PC-3 (cell line): Measurements from ENCODE around the gene RNF19B. TPM values are rescaled to one million over a fixed set of nuclear protein-coding genes. Genes with fewer than 3 reads are reported as not detected.

Experiments used
- ATAC-seq: fragments of 200-7000 bp; cut with Tn5 transposase; 2 replicates; pipeline ENCODE4 v1.9.1; 2020; ENCODE audit warnings: mild to moderate bottlenecking, moderate library complexity
- BruUV-seq: library from RNA; stranded (reverse); fragments of 400-500 nt; replicated peaks from 2 replicates; lab custom pipeline; 2021; lab: Mats Ljungman, UMichigan
- CTCF ChIA-PET: fragments of 300-600 bp; sonication (Branson Sonifier 250); formaldehyde crosslinking; loops from one replicate; lab custom pipeline; 2022; ENCODE audit warnings: antibody characterized with exemption; lab: Charles Lee
- POLR2A ChIA-PET: fragments of 300-600 bp; sonication (Branson Sonifier 250); formaldehyde crosslinking; loops from one replicate; lab custom pipeline; 2022; ENCODE audit warnings: antibody characterized with exemption; ENCODE audit not compliant: unreplicated experiment; lab: Charles Lee
- DNase-seq: peaks from one replicate; pipeline ENCODE4 v3.0.0-alpha.2; 2015
- H2AFZ ChIP-seq: fragments of 300-600 bp; sonication (generic); 2 replicates; pipeline ENCODE4 v1.6.0; 2016; ENCODE audit warnings: antibody characterized with exemption, low read length
- H3F3A ChIP-seq: fragments of 300-600 bp; sonication (generic); one replicate; pipeline ENCODE4 v1.6.0; 2017; ENCODE audit warnings: antibody characterized with exemption, low read length, control low read depth, mild to moderate bottlenecking; ENCODE audit not compliant: unreplicated experiment
- H3K27ac ChIP-seq: fragments of 300-600 bp; sonication (generic); 2 replicates; pipeline ENCODE4 v1.5.1; 2016; ENCODE audit warnings: mild to moderate bottlenecking, low read length
- H3K27me3 ChIP-seq: fragments of 300-600 bp; sonication (generic); 2 replicates; pipeline ENCODE4 v1.6.1; 2016; ENCODE audit warnings: low read length, mixed read lengths
- H3K36me3 ChIP-seq: fragments of 300-600 bp; sonication (generic); 2 replicates; pipeline ENCODE4 v1.6.1; 2016; ENCODE audit warnings: low read depth, mixed run types, low read length, mixed read lengths
- H3K4me1 ChIP-seq: fragments of 300-600 bp; sonication (generic); 2 replicates; pipeline ENCODE4 v1.5.1; 2016; ENCODE audit warnings: low read length; ENCODE audit not compliant: insufficient read depth
- H3K4me2 ChIP-seq: fragments of 300-600 bp; sonication (generic); 2 replicates; pipeline ENCODE4 v1.6.0; 2016; ENCODE audit warnings: low read length
- H3K4me3 ChIP-seq: fragments of 300-600 bp; sonication (generic); 2 replicates; pipeline ENCODE4 v1.5.1; 2016; ENCODE audit warnings: mild to moderate bottlenecking, low read length, mixed read lengths
- H3K79me2 ChIP-seq: fragments of 300-600 bp; sonication (generic); 2 replicates; pipeline ENCODE4 v1.6.1; 2017; ENCODE audit warnings: low read length, mixed read lengths
- H3K9ac ChIP-seq: fragments of 300-600 bp; sonication (generic); 2 replicates; pipeline ENCODE4 v1.6.0; 2016; ENCODE audit warnings: mild to moderate bottlenecking, low read length
- H3K9me2 ChIP-seq: fragments of 300-600 bp; sonication (generic); replicated peaks from 2 replicates; pipeline ENCODE4 v1.6.1; 2016; ENCODE audit warnings: mixed run types, low read length, mixed read lengths
- H3K9me3 ChIP-seq: fragments of 300-600 bp; sonication (generic); 2 replicates; pipeline ENCODE4 v1.6.1; 2016; ENCODE audit warnings: low read length, mixed read lengths
- H4K20me1 ChIP-seq: fragments of 300-600 bp; sonication (generic); 2 replicates; pipeline ENCODE4 v1.6.1; 2016; ENCODE audit warnings: low read length, mixed read lengths
- EZH2 ChIP-seq: fragments of 300-600 bp; sonication (generic); IDR thresholded peaks from one replicate; pipeline ENCODE4 v1.6.1; 2017; ENCODE audit warnings: antibody characterized with exemption, mild to moderate bottlenecking, low read length; ENCODE audit not compliant: unreplicated experiment
- EZH2phosphoT487 ChIP-seq: fragments of 300-600 bp; sonication (generic); IDR thresholded peaks from 2 replicates; pipeline ENCODE4 v1.6.1; 2018; ENCODE audit warnings: mild to moderate bottlenecking, antibody characterized with exemption, low read length, borderline replicate concordance
- intact Hi-C: fragments of 100-400 bp; cut with micrococcal nuclease; formaldehyde crosslinking; loops from 2 replicates; pipeline ENCODE4 v1.9.0; 2023
- total RNA-seq: library from RNA; depleted of rRNA; stranded (reverse); fragments of >200 nt; gene quantifications from 2 replicates; pipeline ENCODE4 v1.2.3, GENCODE V29; 2014
- TF ChIP-seq, protein P1 (sequence below): fragments of 300-600 bp; sonication (generic); conservative IDR thresholded peaks from 2 replicates; pipeline ENCODE4 v1.5.1; 2017; ENCODE audit warnings: antibody characterized with exemption, low read depth, mild to moderate bottlenecking, low read length

The RNF19B gene
- total RNA-seq, 1 experiment from 2014 or later, result 17.9 TPM

DNA sequence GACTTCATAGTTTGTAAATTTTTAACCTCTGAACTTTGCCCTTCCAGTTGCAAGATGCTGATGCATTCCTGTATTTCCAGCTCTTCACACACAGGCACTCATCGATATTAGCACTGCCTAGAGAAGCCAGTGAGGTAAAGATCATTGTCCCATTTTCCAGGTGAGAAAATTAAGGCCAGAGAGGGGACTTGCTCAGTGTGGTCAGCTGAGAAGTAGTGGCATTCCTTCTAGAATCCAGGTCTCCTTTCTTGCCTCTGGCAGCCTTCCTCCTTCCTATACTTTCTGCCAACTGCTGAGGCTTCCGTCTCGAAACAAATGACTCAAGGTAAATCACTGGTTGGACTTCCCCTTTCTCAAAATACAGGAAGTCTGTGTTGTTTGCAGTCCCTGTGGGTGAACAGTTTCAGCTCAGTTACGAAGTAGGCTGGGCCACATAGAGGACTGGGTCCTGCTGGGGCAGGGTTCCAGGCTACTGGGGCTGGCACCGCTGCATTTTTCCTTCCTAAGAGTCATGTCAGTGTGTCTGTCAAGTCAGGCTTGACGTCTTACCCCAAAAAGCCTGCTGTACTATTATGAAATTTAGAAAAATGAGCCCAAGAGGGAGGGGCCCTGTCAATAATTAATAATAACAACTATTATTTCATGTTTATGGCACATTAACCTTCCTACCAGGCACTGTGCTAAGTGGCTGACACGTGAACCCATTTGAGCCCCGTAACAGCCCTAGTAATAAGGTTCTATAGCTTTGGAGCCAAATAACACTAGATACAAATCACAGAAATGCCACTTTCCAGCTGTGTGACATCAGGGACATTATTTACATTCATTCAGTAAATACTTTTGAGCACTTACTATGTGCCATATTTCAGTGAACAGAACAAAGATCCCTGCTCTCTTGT is 16.6 kb upstream of the RNF19B start:
- ChIA-PET CTCF (interaction anchor here (0.5 to 0.9 kb wide), 4 partner anchors 15 to 69 kb away, joined by 3 read pairs; no protein-coding TSS in a partner anchor), POLR2A (interaction anchor here (0.6 to 0.9 kb wide), 5 partner anchors 11 to 28 kb away, joined by 3 to 20 read pairs (median 4); partner anchors contain the start of gene RNF19B)
- no peaks in the 10 kb centered on the region for H3K27me3 ChIP-seq
- no peaks in the 10 kb centered on the region for H3K36me3 ChIP-seq
- no peaks in the 10 kb centered on the region for H4K20me1 ChIP-seq
- H3K9ac ChIP-seq, result peak overlapping the region; percentile 64
- ATAC-seq, result peak; percentile 99
- no peaks in the 10 kb centered on the region for H3K9me3 ChIP-seq
- no peaks in the 10 kb centered on the region for H3K79me2 ChIP-seq
- peak overlapping the region; percentile 20; the same call in 1 of the 2 replicates for H3K4me3 ChIP-seq
- no peaks in the 10 kb centered on the region for H3K9me2 ChIP-seq
- peak overlapping the region; percentile 93 for H3K27ac ChIP-seq
- BruUV-seq, result TSS peak; percentile 100
- DNase-seq, result peak; percentile 96
- TF ChIP-seq, protein P1, sequence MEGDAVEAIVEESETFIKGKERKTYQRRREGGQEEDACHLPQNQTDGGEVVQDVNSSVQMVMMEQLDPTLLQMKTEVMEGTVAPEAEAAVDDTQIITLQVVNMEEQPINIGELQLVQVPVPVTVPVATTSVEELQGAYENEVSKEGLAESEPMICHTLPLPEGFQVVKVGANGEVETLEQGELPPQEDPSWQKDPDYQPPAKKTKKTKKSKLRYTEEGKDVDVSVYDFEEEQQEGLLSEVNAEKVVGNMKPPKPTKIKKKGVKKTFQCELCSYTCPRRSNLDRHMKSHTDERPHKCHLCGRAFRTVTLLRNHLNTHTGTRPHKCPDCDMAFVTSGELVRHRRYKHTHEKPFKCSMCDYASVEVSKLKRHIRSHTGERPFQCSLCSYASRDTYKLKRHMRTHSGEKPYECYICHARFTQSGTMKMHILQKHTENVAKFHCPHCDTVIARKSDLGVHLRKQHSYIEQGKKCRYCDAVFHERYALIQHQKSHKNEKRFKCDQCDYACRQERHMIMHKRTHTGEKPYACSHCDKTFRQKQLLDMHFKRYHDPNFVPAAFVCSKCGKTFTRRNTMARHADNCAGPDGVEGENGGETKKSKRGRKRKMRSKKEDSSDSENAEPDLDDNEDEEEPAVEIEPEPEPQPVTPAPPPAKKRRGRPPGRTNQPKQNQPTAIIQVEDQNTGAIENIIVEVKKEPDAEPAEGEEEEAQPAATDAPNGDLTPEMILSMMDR, result no peak
- TF ChIP-seq EZH2phosphoT487 (no peak), EZH2 (no peak)
- no peaks in the 10 kb centered on the region for H3F3A ChIP-seq
- no peak overlapping the region for H2AFZ ChIP-seq
- intact Hi-C loops, result loop anchor here (1.0 to 2.0 kb wide), 4 partner anchors 8 to 28 kb away; partner anchors contain the start of gene RNF19B
- H3K4me2 ChIP-seq, result peak overlapping the region; percentile 69
- H3K4me1 ChIP-seq, result peaks cover 17% of the 10 kb centered on the region

GRCh38 chr1:32980080-32980479 is 15.5 kb upstream of the RNF19B start:
- H3K79me2 ChIP-seq, result no peaks in the 10 kb centered on the region
- no peak overlapping the region for H3K4me2 ChIP-seq
- TF ChIP-seq EZH2, result no peak
- TF ChIP-seq, protein P1, result no peak
- TF ChIP-seq EZH2phosphoT487, result no peak
- H3K4me3 ChIP-seq, result no peak overlapping the region
- ATAC-seq (no peak), DNase-seq (no peak)
- H3K36me3 ChIP-seq, result no peaks in the 10 kb centered on the region
- H3F3A ChIP-seq, result no peaks in the 10 kb centered on the region
- no TSS peak for BruUV-seq
- H3K9me3 ChIP-seq, result no peaks in the 10 kb centered on the region
- intact Hi-C loops, result loop anchor here (2.0 kb wide), 1 partner anchor 15 kb away; the partner anchor contains the start of gene RNF19B
- ChIA-PET CTCF (no interaction called here), POLR2A (no interaction called here)
- no peak overlapping the region for H3K9ac ChIP-seq
- H3K4me1 ChIP-seq, result peaks cover 17% of the 10 kb centered on the region
- H3K27ac ChIP-seq, result no peak overlapping the region
- no peak overlapping the region for H2AFZ ChIP-seq
- no peaks in the 10 kb centered on the region for H3K27me3 ChIP-seq
- no peaks in the 10 kb centered on the region for H3K9me2 ChIP-seq
- H4K20me1 ChIP-seq, result no peaks in the 10 kb centered on the region

DNA sequence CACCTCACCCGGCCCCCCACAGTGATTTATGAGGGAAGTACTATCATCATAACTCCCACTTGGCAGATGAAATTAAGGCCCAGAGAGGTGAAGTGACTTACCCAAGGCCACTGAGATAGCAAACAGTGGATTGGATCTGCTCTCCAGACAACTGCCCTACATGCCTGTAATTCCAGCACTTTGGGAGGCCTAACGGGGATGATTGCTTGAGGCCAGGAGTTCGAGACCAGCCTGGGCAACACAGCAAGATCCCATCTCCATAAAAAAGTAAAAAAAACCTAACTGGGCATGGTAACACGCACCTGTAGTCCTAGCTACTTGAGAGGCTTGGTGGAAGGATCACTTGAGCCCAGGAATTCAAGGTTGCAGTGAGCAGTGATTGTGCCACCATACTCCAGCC is 14.2 kb upstream of the RNF19B start:
- H2AFZ ChIP-seq, result no peak overlapping the region
- no peak overlapping the region for H3K4me2 ChIP-seq
- no TSS peak for BruUV-seq
- H3K27ac ChIP-seq, result no peak overlapping the region
- ChIA-PET CTCF (no interaction called here), POLR2A (no interaction called here)
- TF ChIP-seq, protein P1, result no peak
- TF ChIP-seq EZH2, result no peak
- H4K20me1 ChIP-seq, result no peaks in the 10 kb centered on the region
- H3K9me3 ChIP-seq, result no peaks in the 10 kb centered on the region
- H3K9ac ChIP-seq, result no peak overlapping the region
- intact Hi-C loops, result no loop called here
- no peak for ATAC-seq
- H3F3A ChIP-seq, result no peaks in the 10 kb centered on the region
- no peaks in the 10 kb centered on the region for H3K27me3 ChIP-seq
- no peaks in the 10 kb centered on the region for H3K36me3 ChIP-seq
- H3K4me3 ChIP-seq, result no peak overlapping the region
- H3K9me2 ChIP-seq, result no peaks in the 10 kb centered on the region
- no peaks in the 10 kb centered on the region for H3K79me2 ChIP-seq
- peaks cover 17% of the 10 kb centered on the region for H3K4me1 ChIP-seq
- DNase-seq, result no peak
